ENCODE data around the gene MGAT4A. TPM values are rescaled to one million over a fixed set of nuclear protein-coding genes. Genes with fewer than 3 reads are reported as not detected.

Gene MGAT4A
- polyA plus RNA-seq, 2 of the 4 experiments (the other 2 are of a cell fraction) = 0.61 to 2.6 TPM

- DNase-seq (ENCODE audit: low read depth in 1 of 2, low spot score in 1 of 2) = peak in 1 of 2 experiments; percentile 25
- 53% methylated on average over 7 of the region's 7 CpGs for WGBS (ENCODE audit: missing lambda C conversion rate)
- H3K9me3 ChIP-seq = no peaks in the 10 kb centered on the region
- H3K27ac ChIP-seq = no peak overlapping the region
- peak in 1 of 2 experiments; percentile 57; a peak in 3 of 6 replicates for ATAC-seq
- POLR2A ChIA-PET = no interaction called here
- CTCF ChIA-PET = no interaction called here
- TF ChIP-seq FOXS1 (CRISPR knock-in tag; IDR thresholded peaks at IDR 0.05) = no peak
- TF ChIP-seq FOSB (CRISPR knock-in tag; IDR thresholded peaks at IDR 0.05) = no peak
- no peak for TF ChIP-seq SREBF2 (IDR thresholded peaks at IDR 0.05)
- TF ChIP-seq TP53 (CRISPR knock-in tag; IDR thresholded peaks at IDR 0.05) = no peak
- no peak for TF ChIP-seq CBX8 (IDR thresholded peaks at IDR 0.05)
- no peak for TF ChIP-seq FOSL2 (IDR thresholded peaks at IDR 0.05)
- no peak for TF ChIP-seq FOSL2 (CRISPR knock-in tag; IDR thresholded peaks at IDR 0.05)
- no peak for TF ChIP-seq CEBPB (IDR thresholded peaks at IDR 0.05)
- TF ChIP-seq MYC (IDR thresholded peaks at IDR 0.05; ENCODE audit: borderline replicate concordance, low read length) = no peak
- H3K4me2 ChIP-seq = peak overlapping the region; percentile 26; the same call in 1 of the 3 replicates
- no peak overlapping the region for H3K4me3 ChIP-seq
- peaks cover 13% of the 10 kb centered on the region; the same call in 2 of the 3 replicates for H3K4me1 ChIP-seq
- no peak for FAIRE-seq
Observed at GRCh38 chr2:98768384-98769113, 37.6 kb upstream of the MGAT4A start.

- FAIRE-seq (no peak), DNase-seq (ENCODE audit: low read depth in 1 of 2, low spot score in 1 of 2) (no peak), ATAC-seq (no peak)
- TF ChIP-seq ZC3H11A (IDR thresholded peaks at IDR 0.05) (no peak), ESRRA (IDR thresholded peaks at IDR 0.05; ENCODE audit: borderline replicate concordance, low read length) (no peak), RNF2 (IDR thresholded peaks at IDR 0.05; ENCODE audit: borderline replicate concordance, low read depth) (no peak), E2F6 (IDR thresholded peaks at IDR 0.05; ENCODE audit: borderline replicate concordance, low read depth) (no peak), CHD4 (IDR thresholded peaks at IDR 0.05; ENCODE audit: borderline replicate concordance) (no peak), BCL3 (IDR thresholded peaks at IDR 0.05) (no peak)
- Histone ChIP-seq H3K4me1 (peaks cover 13% of the 10 kb centered on the region; the same call in 2 of the 3 replicates), H3K4me2 (no peak overlapping the region), H3K27ac (no peak overlapping the region), H3K9me3 (no peaks in the 10 kb centered on the region), H3K4me3 (no peak overlapping the region)
- 80% methylated on average over 4 of the region's 4 CpGs for WGBS (ENCODE audit: missing lambda C conversion rate)
- ChIA-PET POLR2A (no interaction called here), CTCF (no interaction called here)
Observed at GRCh38 chr2:98764499-98764898, 33.6 kb upstream of the MGAT4A start.

- TF ChIP-seq CBX2 (IDR thresholded peaks at IDR 0.05; ENCODE audit: borderline replicate concordance, low read depth) (no peak), EHF (CRISPR knock-in tag; IDR thresholded peaks at IDR 0.05) (no peak), NR3C1 (IDR thresholded peaks at IDR 0.05) (no peak), NPAS2 (CRISPR knock-in tag; IDR thresholded peaks at IDR 0.05; ENCODE audit: borderline replicate concordance) (no peak), E2F6 (IDR thresholded peaks at IDR 0.05; ENCODE audit: borderline replicate concordance, low read depth) (no peak), MAZ (IDR thresholded peaks at IDR 0.05; ENCODE audit: borderline replicate concordance, low read depth, low read length) (no peak), JUNB (IDR thresholded peaks at IDR 0.05) (no peak), RNF2 (IDR thresholded peaks at IDR 0.05; ENCODE audit: borderline replicate concordance, low read depth) (no peak), CTCF (IDR thresholded peaks at IDR 0.05) (no peak), HOXB13 (CRISPR knock-in tag; IDR thresholded peaks at IDR 0.05; ENCODE audit: low read depth) (no peak), EHMT2 (IDR thresholded peaks at IDR 0.05; ENCODE audit: low read depth) (no peak), KDM5A (IDR thresholded peaks at IDR 0.05) (no peak), NFE2L2 (conservative IDR thresholded peaks at IDR 0.05; ENCODE audit: low read length) (no peak), ZC3H11A (IDR thresholded peaks at IDR 0.05) (no peak), POLR2AphosphoS2 (conservative IDR thresholded peaks at IDR 0.05; ENCODE audit: low read length) (no peak), USF2 (IDR thresholded peaks at IDR 0.05) (no peak), RARB (CRISPR knock-in tag; IDR thresholded peaks at IDR 0.05) (no peak)
- ATAC-seq = no peak
Observed at GRCh38 chr2:98763209-98763951, 32.4 kb upstream of the MGAT4A start.

More at GRCh38 chr2:98763209-98763951, 32.4 kb upstream of the MGAT4A start:
- no peak overlapping the region for H3K4me3 ChIP-seq
- ChIA-PET POLR2A (no interaction called here), CTCF (no interaction called here)
- no peak for FAIRE-seq
- H3K9me3 ChIP-seq = no peaks in the 10 kb centered on the region
- DNase-seq (ENCODE audit: low read depth in 1 of 2, low spot score in 1 of 2) = no peak
- no peak overlapping the region for H3K27ac ChIP-seq
- 31% methylated on average over 6 of the region's 6 CpGs for WGBS (ENCODE audit: missing lambda C conversion rate)
- no peak overlapping the region for H3K4me2 ChIP-seq
- H3K4me1 ChIP-seq = peaks cover 4% of the 10 kb centered on the region; the same call in 1 of the 3 replicates

Measured in A549 (cell line).